ENCODE results near the gene TFAP2E.

DNA sequence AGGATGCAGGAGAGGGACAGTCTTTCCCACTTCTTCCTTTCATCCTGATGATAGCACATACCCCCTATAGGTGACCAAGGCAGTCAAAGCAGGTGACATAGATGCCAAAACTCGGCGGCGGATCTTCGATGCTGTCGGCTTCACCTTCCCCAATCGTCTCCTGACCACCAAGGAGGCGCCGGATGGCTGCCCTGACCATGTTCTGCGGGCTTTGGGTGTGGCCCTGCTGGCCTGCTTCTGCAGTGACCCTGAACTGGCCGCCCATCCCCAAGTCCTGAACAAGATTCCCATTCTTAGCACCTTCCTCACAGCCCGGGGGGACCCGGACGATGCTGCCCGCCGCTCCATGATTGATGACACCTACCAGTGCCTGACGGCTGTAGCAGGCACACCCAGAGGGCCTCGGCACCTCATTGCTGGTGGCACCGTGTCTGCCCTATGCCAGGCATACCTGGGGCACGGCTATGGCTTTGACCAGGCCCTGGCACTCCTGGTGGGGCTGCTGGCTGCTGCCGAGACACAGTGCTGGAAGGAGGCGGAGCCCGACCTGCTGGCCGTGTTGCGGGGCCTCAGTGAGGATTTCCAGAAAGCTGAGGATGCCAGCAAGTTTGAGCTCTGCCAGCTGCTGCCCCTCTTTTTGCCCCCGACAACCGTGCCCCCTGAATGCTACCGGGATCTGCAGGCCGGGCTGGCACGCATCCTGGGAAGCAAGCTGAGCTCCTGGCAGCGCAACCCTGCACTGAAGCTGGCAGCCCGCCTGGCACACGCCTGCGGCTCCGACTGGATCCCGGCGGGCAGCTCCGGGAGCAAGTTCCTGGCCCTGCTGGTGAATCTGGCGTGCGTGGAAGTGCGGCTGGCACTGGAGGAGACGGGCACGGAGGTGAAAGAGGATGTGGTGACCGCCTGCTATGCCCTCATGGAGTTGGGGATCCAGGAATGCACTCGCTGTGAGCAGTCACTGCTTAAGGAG, 12.6 kb upstream of the TFAP2E start:
- TF ChIP-seq, protein P1, sequence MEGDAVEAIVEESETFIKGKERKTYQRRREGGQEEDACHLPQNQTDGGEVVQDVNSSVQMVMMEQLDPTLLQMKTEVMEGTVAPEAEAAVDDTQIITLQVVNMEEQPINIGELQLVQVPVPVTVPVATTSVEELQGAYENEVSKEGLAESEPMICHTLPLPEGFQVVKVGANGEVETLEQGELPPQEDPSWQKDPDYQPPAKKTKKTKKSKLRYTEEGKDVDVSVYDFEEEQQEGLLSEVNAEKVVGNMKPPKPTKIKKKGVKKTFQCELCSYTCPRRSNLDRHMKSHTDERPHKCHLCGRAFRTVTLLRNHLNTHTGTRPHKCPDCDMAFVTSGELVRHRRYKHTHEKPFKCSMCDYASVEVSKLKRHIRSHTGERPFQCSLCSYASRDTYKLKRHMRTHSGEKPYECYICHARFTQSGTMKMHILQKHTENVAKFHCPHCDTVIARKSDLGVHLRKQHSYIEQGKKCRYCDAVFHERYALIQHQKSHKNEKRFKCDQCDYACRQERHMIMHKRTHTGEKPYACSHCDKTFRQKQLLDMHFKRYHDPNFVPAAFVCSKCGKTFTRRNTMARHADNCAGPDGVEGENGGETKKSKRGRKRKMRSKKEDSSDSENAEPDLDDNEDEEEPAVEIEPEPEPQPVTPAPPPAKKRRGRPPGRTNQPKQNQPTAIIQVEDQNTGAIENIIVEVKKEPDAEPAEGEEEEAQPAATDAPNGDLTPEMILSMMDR (IDR thresholded peaks at IDR 0.05), result no peak
- TF ChIP-seq POLR2A (IDR thresholded peaks at IDR 0.05), result no peak

Data from uterus (tissue), 2 donors.